Right lobe of liver (tissue), 6 donors: ENCODE results near the gene MYH6. TPM values are rescaled to one million over a fixed set of nuclear protein-coding genes. Genes with fewer than 3 reads are reported as not detected.
A peak's percentile ranks its signal among the peaks of the same experiment; 100 is the strongest.
"Not testable (repeated sequence)": the region's sequence is repeated elsewhere in the genome, so short reads cannot be mapped to it uniquely, and the experiment has no call there.

ENCODE experiments used
- ATAC-seq, 4 donors: fragments of 200-7000 bp; cut with Tn5 transposase; one replicate each; pipeline ENCODE4 v1.9.1; 2020; ENCODE audit warnings: mild to moderate bottlenecking in 4 of 4, moderate library complexity in 4 of 4
- DNase-seq, 3 donors: peaks; one replicate each; pipeline ENCODE4 v3.0.0-alpha.2; 2020
- H3K27ac ChIP-seq, 3 donors: fragments of 200-600 bp; one replicate each; pipeline ENCODE4 v1.8.0; 2022
- H3K27me3 ChIP-seq, 2 donors: fragments of 200-600 bp; one replicate each; pipeline ENCODE4 v1.8.0; 2022
- H3K36me3 ChIP-seq, 4 donors: fragments of 200-600 bp; sonication (generic) in 1 of 4; one replicate each; pipeline versions ENCODE4 v1.5.1 to v1.8.0; 2017 to 2022; ENCODE audit warnings: control low read depth in 1 of 4
- H3K4me1 ChIP-seq, 4 donors: fragments of 200-600 bp; sonication (generic) in 1 of 4; one replicate each; pipeline versions ENCODE4 v1.5.1 to v1.8.0; 2017 to 2022; ENCODE audit warnings: control low read depth in 1 of 4
- H3K4me3 ChIP-seq, 3 donors: fragments of 200-600 bp; one replicate each; pipeline ENCODE4 v1.8.0; 2022
- H3K9me3 ChIP-seq, 4 donors: fragments of 200-600 bp; sonication (generic) in 1 of 4; one replicate each; pipeline versions ENCODE4 v1.5.1 to v1.8.0; 2017 to 2022; ENCODE audit warnings: control low read depth in 1 of 4
- POLR2A ChIP-seq: fragments of 450-650 bp; IDR thresholded peaks from one replicate; pipeline ENCODE4 v1.6.1; 2017; ENCODE audit warnings: antibody characterized with exemption, mild to moderate bottlenecking
- WGBS: methylation state at CpG from one replicate; pipeline ENCODE4 v1.1.6; 2018; ENCODE audit warnings: low coverage, low lambda C conversion rate; ENCODE audit not compliant: insufficient coverage; ENCODE audit errors: missing lambda C conversion rate; 5-methylcytosine and 5-hydroxymethylcytosine counted together
- intact Hi-C, 2 donors: fragments of 100-400 bp; cut with DNase I; formaldehyde crosslinking; loops; one replicate each; pipeline versions ENCODE4 v1.11.2 to v1.14.1; 2022
- long read RNA-seq: library from polyadenylated mRNA; unstranded; transcript quantifications from one replicate; pipeline ENCODE4 v2.0.0, GENCODE V29; 2019
- total RNA-seq, 6 experiments: library from RNA; depleted of rRNA in 2 of 6; stranded (reverse); fragments of >200 nt in 2 of 6; fragmentation: NEBNext Ultra II Directional in 3 of 6; extraction: Animal tissue kit (Norgen Biotek cat#: 25700) in 3 of 6; gene quantifications; one replicate each; pipeline versions ENCODE4 v1.1.0 to v1.2.4, GENCODE V29; 2016 to 2023
- TF ChIP-seq, protein P1 (sequence below), 4 donors: fragments of 200-600 bp in 3 of 4; fragments of 450-650 bp in 1 of 4; IDR thresholded peaks; one replicate each; pipeline versions ENCODE4 v1.5.1 to v1.8.0; 2016 to 2022; ENCODE audit warnings: antibody characterized with exemption in 4 of 4, mild to moderate bottlenecking in 2 of 4
- donor health status: DM: no; HTN: yes; CAD: no.
- donor health status: DM: no; HTN: no; CAD: no.
- donor health status: DM: no; HTN: no; CAD: no.
- donor health status: DM: no; HTN: yes; CAD: no.
- donor health status: DM: no; HTN: yes; CAD: no.

MYH6 gene
- total RNA-seq = under 1 TPM in 5 of 6 experiments, not detected in 1; 0.07 to 1.00 (median 0.13) TPM
- long read RNA-seq = 0 reads

DNA sequence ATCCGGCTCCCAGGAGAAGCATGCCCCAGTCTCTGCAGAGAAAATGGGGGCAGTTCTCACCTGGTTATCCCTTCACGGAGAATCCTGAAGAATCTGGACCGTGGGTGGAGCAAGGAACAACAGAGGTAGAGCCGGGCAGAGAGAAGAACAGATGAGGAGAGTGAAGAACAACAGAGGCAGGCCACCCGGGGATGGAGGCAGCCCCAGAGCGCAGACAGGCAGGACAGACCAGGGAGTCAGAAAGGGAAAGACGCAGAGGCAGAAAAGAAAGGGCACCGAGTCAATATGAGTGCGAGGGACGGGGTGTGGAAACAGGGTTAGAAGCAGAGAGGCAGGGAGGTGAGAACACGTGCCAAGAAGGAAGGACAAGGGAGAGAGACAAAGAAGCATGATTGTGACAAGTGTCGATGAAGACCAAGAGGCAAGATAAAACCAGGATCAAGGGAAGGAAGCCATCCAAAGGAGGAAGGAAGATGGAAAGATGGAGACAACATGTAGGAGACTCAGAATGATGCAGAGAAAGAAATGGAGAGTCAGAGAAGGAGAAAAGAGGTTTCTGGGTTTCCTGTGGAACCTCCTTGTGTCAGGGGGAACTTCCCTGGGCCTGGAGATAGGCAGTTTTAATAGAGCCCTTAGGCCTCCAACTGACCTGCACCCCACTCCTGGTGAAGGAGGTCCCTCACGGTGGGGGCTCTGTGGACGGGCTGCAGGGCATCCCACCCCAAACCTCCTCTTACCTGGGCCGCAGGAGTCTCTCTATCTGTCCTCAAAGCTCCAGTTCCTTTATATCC lies at the start of gene MYH6:
TSS of gene MYH6 (minus strand) at position 758 of the 791 bp plus-strand sequence. CDS start 1,050 bp downstream, outside the sequence.
- no peaks in the 10 kb centered on the region for H3K27me3 ChIP-seq
- H3K9me3 ChIP-seq = no peaks in the 10 kb centered on the region
- H3K36me3 ChIP-seq = no peaks in the 10 kb centered on the region
- WGBS = 53% methylated on average over 13 of the region's 15 CpGs
- TF ChIP-seq, protein P1, sequence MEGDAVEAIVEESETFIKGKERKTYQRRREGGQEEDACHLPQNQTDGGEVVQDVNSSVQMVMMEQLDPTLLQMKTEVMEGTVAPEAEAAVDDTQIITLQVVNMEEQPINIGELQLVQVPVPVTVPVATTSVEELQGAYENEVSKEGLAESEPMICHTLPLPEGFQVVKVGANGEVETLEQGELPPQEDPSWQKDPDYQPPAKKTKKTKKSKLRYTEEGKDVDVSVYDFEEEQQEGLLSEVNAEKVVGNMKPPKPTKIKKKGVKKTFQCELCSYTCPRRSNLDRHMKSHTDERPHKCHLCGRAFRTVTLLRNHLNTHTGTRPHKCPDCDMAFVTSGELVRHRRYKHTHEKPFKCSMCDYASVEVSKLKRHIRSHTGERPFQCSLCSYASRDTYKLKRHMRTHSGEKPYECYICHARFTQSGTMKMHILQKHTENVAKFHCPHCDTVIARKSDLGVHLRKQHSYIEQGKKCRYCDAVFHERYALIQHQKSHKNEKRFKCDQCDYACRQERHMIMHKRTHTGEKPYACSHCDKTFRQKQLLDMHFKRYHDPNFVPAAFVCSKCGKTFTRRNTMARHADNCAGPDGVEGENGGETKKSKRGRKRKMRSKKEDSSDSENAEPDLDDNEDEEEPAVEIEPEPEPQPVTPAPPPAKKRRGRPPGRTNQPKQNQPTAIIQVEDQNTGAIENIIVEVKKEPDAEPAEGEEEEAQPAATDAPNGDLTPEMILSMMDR (IDR thresholded peaks at IDR 0.05) = no peak
- TF ChIP-seq POLR2A = no peak
- no peak within 1 kb of the TSS for H3K4me3 ChIP-seq
- DNase-seq = no peak
- H3K27ac ChIP-seq = no peak within 1 kb of the TSS
- intact Hi-C loops = no loop called here
- no peaks in the 10 kb centered on the region for H3K4me1 ChIP-seq
- no peak for ATAC-seq

DNA sequence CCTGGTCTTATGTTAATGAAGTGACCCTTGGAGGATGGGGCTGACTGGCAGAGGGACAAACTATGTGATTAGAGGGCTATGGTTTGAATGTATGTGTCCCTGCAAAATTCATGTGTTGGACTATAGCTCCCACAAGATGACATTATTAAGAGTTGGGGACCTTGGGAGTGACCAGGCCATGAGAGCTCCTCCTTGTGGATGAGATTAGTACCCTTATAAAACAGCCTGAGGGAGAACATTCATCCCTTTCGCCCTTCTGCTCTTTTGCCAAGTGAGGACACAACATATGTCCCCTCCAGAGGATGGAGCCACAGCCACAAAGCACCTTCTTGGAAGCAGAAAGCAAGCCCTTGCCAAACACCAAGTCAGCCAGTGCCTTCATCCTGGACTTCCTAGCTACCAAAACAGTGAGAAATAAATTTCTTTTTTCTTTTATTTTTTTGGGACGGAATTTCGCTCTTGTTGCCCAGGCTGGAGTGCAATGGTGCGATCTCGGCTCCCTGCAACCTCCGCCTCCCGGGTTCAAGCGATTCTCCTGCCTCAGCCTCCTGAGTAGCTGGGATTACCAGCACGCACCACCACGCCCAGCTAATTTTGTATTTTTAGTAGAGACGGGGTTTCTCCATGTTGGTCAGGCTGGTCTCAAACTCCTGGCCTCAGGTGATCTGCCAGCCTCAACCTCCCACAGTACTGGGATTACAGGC lies 49.0 kb upstream of the MYH6 start:
- DNase-seq, H3K9me3 ChIP-seq, H3K27me3 ChIP-seq, H3K4me1 ChIP-seq, H3K36me3 ChIP-seq, H3K4me3 ChIP-seq, ATAC-seq, H3K27ac ChIP-seq, intact Hi-C loops: not testable (repeated sequence)
- TF ChIP-seq, protein P1 (IDR thresholded peaks at IDR 0.05) = peak in 2 of 4 donors; percentile 11 to 13
- WGBS = 75% methylated on average over 10 of the region's 11 CpGs

DNA sequence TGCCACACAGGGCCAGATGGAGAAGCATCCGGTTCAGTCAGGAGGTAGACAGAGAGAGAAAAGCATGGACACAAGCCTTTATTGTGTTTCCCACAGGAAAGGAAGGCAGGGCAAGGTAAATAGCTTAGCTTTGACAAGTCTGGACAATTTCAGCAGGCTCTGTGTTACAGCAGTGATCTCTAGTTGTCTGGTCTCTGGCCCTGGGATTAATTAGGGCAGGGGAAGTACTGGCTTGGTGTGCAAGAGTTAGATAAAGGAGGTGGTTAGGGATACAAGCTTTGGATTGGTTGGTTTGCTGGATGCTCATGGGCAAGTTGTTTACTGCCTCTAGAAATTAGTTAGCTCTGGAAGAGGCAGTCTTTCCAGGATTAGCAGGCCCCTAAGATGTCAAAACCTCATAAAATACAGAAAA lies 46.4 kb upstream of the MYH6 start:
- Histone ChIP-seq H3K4me1 (no peaks in the 10 kb centered on the region), H3K4me3 (no peak overlapping the region), H3K27ac (no peak overlapping the region), H3K27me3 (peaks cover 0 to 5% of the 10 kb centered on the region in 2 donors), H3K9me3 (no peaks in the 10 kb centered on the region), H3K36me3 (no peaks in the 10 kb centered on the region)
- DNase-seq (no peak), ATAC-seq (no peak)
- intact Hi-C loops = no loop called here
- TF ChIP-seq, protein P1 (IDR thresholded peaks at IDR 0.05) = no peak
- TF ChIP-seq POLR2A = no peak
- WGBS = 11% methylated on average over 1 of the region's 1 CpG

DNA sequence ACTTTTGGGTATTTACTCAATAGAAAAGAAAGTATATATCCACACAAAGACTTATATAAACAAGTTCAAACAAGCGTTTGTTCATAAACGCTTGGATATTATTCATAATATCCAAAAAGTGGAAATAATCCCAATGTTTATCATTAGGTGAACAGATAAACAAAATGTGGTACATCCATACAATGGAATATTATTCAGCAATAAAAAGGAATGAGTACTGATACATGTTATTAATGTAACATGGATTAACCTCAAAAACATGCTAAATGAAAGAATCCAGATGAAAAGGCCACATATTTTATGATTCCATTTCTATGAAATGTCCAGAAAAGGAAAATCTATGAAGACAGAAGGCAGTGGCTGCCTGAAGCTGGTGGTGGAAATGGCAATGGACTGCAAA lies 44.2 kb upstream of the MYH6 start:
- TF ChIP-seq, protein P1 (IDR thresholded peaks at IDR 0.05) = no peak
- TF ChIP-seq POLR2A = no peak
- 41% methylated on average over 2 of the region's 2 CpGs for WGBS

More for the DNA sequence above, 44.2 kb upstream of the MYH6 start:
- Histone ChIP-seq H3K4me1 (no peaks in the 10 kb centered on the region), H3K36me3 (no peaks in the 10 kb centered on the region), H3K9me3 (no peaks in the 10 kb centered on the region), H3K27me3 (peaks cover 0 to 5% of the 10 kb centered on the region in 2 donors), H3K27ac (no peak overlapping the region), H3K4me3 (no peak overlapping the region)
- intact Hi-C loops = no loop called here
- no peak for DNase-seq
- ATAC-seq = no peak
